ENCODE results near the gene CFAP141.

The CFAP141 gene

DNA sequence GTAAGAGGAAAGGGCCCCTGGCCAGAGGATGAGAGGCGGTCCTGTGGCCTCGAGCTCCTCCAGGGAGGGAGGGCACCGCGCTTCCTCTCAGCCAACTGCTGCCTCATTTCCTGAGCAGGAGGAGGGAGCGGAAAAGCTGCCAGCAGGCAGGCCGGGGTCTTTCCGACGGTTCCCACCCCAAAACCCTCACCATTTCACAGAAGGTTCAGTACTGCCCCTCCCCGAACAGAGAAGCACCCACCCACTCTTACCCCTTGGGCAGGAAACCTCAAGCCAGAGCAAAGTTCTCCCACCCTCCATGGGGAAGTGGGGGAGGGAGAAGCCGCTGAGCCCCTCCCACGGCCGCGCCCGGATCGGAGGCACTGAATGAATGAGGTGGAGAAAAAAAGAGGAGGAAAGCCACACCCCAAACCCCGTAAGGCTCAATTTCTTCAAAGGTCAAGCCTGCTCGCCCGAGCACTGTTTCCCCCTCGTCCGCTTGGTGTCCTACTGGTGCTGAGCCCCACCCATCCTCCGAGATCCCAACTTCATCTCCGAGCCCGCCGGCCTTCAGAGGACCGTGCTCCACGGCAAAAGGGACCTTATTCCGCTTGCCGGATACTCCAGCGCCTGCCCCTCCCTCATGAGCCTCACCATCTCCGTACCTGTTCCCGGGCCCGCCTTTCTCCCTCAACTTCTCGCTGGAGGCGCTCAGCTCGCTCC is 23.6 kb downstream of the CFAP141 start:
- H3K9ac ChIP-seq (ENCODE audit: low read depth, low read length): peak overlapping the region; percentile 83
- no peaks in the 10 kb centered on the region for H3K27me3 ChIP-seq (ENCODE audit: insufficient read depth, low read length)
- H3K27ac ChIP-seq (ENCODE audit: low read depth, low read length): peak overlapping the region; percentile 79
- peaks cover 54% of the 10 kb centered on the region for H3K4me1 ChIP-seq (ENCODE audit: insufficient read depth, low read length)
- peak overlapping the region; percentile 97 for H3K4me3 ChIP-seq (ENCODE audit: low read length)
- no peaks in the 10 kb centered on the region for H3K9me3 ChIP-seq (ENCODE audit: insufficient read depth, low read depth, low read length)
- under 1% methylated on average over 35 of the region's 35 CpGs for WGBS
- peaks cover 24% of the 10 kb centered on the region for H3K36me3 ChIP-seq (ENCODE audit: insufficient read depth, low read length)

DNA sequence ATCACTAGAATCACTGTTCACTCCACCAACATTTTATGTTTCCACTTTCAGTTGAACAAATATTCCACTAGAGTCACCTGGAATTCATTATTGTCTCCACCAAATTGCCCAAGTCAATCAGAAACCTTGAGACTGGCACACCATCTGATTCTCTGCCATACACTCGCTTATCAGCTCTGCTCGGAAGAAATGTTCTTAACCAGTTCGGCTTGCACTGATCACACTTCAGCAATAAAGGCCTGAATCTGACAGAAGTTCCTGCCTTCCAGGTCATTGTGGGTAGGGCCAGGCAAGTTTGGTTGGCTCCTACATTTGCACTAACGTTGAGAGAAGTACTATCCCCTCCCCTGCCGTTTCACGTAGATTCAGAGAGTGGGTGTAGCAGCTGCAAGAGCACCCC is 24.2 kb downstream of the CFAP141 start:
- Histone ChIP-seq H3K9ac (ENCODE audit: low read depth, low read length) (peak overlapping the region; percentile 83), H3K4me3 (ENCODE audit: low read length) (peak overlapping the region; percentile 97), H3K36me3 (ENCODE audit: insufficient read depth, low read length) (peaks cover 29% of the 10 kb centered on the region), H3K9me3 (ENCODE audit: insufficient read depth, low read depth, low read length) (no peaks in the 10 kb centered on the region), H3K27ac (ENCODE audit: low read depth, low read length) (peak overlapping the region; percentile 79; the same call in 1 of the 2 replicates), H3K27me3 (ENCODE audit: insufficient read depth, low read length) (no peaks in the 10 kb centered on the region), H3K4me1 (ENCODE audit: insufficient read depth, low read length) (peaks cover 49% of the 10 kb centered on the region)
- 4% methylated on average over 6 of the region's 6 CpGs for WGBS

DNA sequence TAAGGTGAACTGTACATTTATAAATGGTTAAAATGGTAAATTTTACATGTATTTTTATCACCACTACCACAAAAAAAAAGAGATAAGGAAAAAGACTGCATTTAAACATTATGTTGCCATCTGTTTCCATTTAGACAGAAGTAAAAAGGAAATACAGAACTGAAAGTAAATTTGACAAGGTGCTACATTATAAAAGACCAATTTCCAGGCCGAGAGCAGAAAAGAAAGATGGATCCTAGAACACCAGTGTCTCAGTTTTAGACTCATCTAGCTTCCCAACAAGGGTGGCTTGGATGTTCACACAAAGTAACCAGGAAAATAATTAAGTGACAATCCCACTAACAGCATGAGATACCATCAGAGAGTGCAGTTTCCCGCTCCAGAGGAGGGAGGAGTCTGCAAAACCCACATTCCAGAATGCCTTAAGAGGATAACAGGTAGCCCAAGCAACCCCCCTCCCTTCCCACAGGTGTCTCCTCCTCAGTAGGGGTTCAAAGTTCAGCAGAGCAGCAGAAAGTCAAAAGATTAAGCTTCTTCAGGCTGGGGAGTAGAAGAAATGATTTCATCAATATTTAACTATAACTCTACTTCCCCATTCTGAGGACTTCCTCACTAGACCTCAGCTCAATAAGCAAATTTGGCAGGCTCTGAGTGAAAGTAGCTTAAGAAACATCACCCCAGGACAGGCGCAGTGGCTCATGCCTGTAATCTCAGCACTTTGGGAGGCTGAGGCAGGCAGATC is 26.0 kb downstream of the CFAP141 start:
- Histone ChIP-seq H3K4me1 (ENCODE audit: insufficient read depth, low read length) (peaks cover 34% of the 10 kb centered on the region), H3K27ac (ENCODE audit: low read depth, low read length) (peak overlapping the region; percentile 27; the same call in 1 of the 2 replicates), H3K9ac (ENCODE audit: low read depth, low read length) (no peak overlapping the region), H3K36me3 (ENCODE audit: insufficient read depth, low read length) (peaks cover 47% of the 10 kb centered on the region), H3K27me3 (ENCODE audit: insufficient read depth, low read length) (no peaks in the 10 kb centered on the region), H3K4me3 (ENCODE audit: low read length) (peak overlapping the region; percentile 97), H3K9me3 (ENCODE audit: insufficient read depth, low read depth, low read length) (no peaks in the 10 kb centered on the region)
- WGBS: 74% methylated on average over 3 of the region's 3 CpGs

DNA sequence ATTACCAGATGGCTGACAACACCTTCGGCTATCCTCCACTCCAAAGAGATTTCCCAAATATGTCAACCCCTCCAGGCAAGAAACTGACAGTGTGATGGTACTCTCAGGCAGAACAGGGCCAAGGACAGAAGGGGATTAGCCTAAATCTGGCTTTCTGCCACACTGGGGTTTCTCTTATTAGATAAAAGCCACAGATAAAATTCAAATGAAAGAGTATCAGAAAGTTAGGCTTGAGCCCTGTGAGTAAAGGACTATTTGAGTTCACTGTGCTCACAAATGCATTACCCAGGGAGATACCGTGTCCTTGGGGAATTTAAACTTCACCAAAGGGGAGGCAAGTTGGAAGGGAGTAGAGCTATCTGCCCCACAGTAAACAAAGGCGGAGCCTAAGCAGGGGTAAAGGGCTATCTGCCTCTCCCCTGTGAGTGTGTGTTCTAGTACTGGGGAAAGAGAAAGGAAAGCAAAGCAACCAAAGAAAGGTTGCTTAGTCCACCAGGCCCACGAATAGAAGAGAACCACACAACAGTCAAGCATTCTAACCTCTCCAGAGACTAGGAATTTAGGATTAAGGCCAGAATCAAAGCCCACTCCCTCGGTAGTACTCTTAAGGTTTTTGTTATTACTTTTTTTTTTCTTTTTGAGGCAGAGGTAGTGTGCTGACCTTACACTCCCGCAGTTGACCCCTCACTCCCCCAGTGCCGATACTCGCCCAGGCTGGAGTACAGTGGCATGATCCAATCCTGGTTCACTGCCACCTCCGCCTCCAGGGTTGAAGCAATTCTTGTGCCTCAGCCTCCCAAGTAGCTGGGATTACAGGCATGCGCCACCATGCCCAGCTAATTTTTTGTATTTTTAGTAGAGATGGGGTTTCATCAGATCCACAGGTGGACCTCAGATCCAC is 27.0 kb downstream of the CFAP141 start:
- WGBS: 86% methylated on average over 8 of the region's 10 CpGs
- Histone ChIP-seq H3K9ac (ENCODE audit: low read depth, low read length) (no peak overlapping the region), H3K4me3 (ENCODE audit: low read length) (peak overlapping the region; percentile 16), H3K4me1 (ENCODE audit: insufficient read depth, low read length) (peaks cover 34% of the 10 kb centered on the region), H3K9me3 (ENCODE audit: insufficient read depth, low read depth, low read length) (no peaks in the 10 kb centered on the region), H3K36me3 (ENCODE audit: insufficient read depth, low read length) (peaks cover 54% of the 10 kb centered on the region), H3K27ac (ENCODE audit: low read depth, low read length) (peak overlapping the region; percentile 27; the same call in 1 of the 2 replicates), H3K27me3 (ENCODE audit: insufficient read depth, low read length) (no peaks in the 10 kb centered on the region)

DNA sequence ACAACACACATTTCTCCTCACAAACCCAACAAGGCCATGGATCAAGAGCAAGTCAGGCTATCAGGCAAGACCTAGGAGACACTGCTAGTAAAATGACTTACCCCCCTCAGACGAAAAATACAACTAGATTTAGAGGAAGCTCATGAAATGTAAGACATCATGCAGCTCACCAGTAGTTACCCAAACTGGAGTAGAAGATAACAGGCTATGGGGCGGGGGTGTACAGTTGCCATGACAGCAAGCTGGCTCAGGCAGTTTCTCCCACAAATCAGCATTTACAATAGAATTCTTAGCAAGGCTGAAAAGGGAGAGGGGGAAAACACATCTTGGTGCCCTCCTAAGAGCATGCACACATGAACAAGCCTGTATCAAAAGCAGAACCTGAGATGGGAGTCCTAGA is 28.1 kb downstream of the CFAP141 start:
- Histone ChIP-seq H3K9me3 (ENCODE audit: insufficient read depth, low read depth, low read length) (no peaks in the 10 kb centered on the region), H3K4me3 (ENCODE audit: low read length) (no peak overlapping the region), H3K27ac (ENCODE audit: low read depth, low read length) (no peak overlapping the region), H3K36me3 (ENCODE audit: insufficient read depth, low read length) (peaks cover 61% of the 10 kb centered on the region), H3K4me1 (ENCODE audit: insufficient read depth, low read length) (peaks cover 34% of the 10 kb centered on the region), H3K27me3 (ENCODE audit: insufficient read depth, low read length) (no peaks in the 10 kb centered on the region), H3K9ac (ENCODE audit: low read depth, low read length) (no peak overlapping the region)
- WGBS: 96% methylated on average over 2 of the region's 2 CpGs

DNA sequence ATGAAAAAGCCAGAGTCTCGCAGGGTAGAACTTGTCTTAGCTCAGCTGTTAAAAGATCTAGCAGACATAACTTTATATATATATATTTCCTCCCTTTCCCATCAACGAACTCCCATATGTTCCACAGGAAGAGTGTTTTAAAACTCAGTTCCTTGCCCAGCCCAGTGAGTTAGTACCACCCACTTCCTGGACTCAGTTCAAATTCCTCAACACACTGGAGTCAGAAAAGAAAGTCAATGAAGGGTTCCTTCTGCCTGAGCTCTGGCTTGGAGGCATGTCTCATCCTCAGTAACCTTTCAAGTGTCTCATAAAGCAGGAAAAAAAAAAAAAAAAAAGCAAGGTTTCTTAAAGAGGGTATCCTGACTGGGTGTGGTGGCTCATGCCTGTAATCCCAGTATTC is 29.8 kb downstream of the CFAP141 start:
- H3K36me3 ChIP-seq (ENCODE audit: insufficient read depth, low read length): peaks cover 78% of the 10 kb centered on the region
- 94% methylated on average over 2 of the region's 2 CpGs for WGBS
- H3K4me3 ChIP-seq (ENCODE audit: low read length): no peak overlapping the region
- no peaks in the 10 kb centered on the region for H3K27me3 ChIP-seq (ENCODE audit: insufficient read depth, low read length)
- H3K27ac ChIP-seq (ENCODE audit: low read depth, low read length): no peak overlapping the region
- H3K9me3 ChIP-seq (ENCODE audit: insufficient read depth, low read depth, low read length): no peaks in the 10 kb centered on the region
- peaks cover 32% of the 10 kb centered on the region for H3K4me1 ChIP-seq (ENCODE audit: insufficient read depth, low read length)
- no peak overlapping the region for H3K9ac ChIP-seq (ENCODE audit: low read depth, low read length)

DNA sequence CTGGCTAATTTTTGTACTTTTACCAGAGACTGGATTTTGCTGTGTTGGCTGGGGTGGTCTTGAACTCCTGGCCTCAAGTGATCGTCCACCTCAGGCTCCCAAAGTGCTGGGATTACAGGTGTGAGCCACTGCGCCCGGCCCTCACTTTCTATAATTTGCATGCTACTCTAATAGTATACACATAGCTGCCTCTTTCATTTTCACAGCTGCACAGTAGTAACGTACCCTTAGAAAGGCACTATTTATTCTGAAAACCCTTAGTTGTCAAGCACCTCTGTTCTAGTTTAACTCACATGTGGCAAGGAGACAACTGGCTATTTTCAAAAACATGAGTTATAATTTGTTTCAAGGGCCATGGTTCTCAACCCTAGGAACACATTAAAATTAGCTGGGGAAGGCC is 31.5 kb downstream of the CFAP141 start:
- Histone ChIP-seq H3K4me3 (ENCODE audit: low read length) (no peak overlapping the region), H3K27me3 (ENCODE audit: insufficient read depth, low read length) (no peaks in the 10 kb centered on the region), H3K27ac (ENCODE audit: low read depth, low read length) (no peak overlapping the region), H3K9me3 (ENCODE audit: insufficient read depth, low read depth, low read length) (no peaks in the 10 kb centered on the region), H3K4me1 (ENCODE audit: insufficient read depth, low read length) (peaks cover 17% of the 10 kb centered on the region), H3K36me3 (ENCODE audit: insufficient read depth, low read length) (peaks cover 89% of the 10 kb centered on the region), H3K9ac (ENCODE audit: low read depth, low read length) (no peak overlapping the region)
- 92% methylated on average over 4 of the region's 4 CpGs for WGBS

DNA sequence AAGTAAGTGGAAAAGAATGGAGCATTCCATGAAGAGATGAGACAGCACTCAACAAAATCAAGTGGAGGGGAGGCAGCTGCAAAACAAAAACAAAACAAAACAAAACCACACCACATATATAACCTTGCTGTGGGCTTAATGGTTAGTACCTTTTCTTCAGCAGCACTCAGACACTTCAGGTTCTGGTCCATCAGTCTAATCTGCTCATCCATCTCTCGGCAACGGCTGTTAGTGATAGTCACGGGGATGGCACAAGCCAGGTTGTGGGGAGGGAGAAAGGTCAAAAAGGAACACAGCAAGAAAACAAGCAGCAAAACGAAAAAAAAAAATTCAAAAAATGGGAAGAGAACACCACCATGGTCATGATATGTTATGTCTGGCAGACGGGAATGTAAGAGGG is 34.3 kb downstream of the CFAP141 start:
- Histone ChIP-seq H3K9ac (ENCODE audit: low read depth, low read length) (no peak overlapping the region), H3K36me3 (ENCODE audit: insufficient read depth, low read length) (peaks cover 92% of the 10 kb centered on the region), H3K27ac (ENCODE audit: low read depth, low read length) (no peak overlapping the region), H3K4me1 (ENCODE audit: insufficient read depth, low read length) (no peaks in the 10 kb centered on the region), H3K27me3 (ENCODE audit: insufficient read depth, low read length) (no peaks in the 10 kb centered on the region), H3K4me3 (ENCODE audit: low read length) (no peak overlapping the region), H3K9me3 (ENCODE audit: insufficient read depth, low read depth, low read length) (no peaks in the 10 kb centered on the region)
- WGBS: 97% methylated on average over 5 of the region's 5 CpGs

DNA sequence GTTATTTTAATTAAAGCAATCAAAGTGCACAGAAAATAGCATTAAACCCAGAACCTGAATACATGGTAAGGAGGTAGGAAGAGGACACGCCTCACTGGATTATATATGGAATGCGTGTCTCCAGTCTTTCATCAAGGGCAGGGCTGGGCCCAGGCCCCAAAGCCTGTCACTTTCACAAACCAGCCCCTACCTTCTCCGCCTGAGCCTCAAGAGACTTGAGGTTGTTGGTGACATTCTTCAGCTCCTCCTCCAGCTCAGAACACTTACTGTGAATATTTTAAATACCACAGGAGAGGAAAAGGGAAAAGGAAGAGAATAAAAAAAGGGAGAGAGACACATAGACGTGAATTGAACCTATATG is 34.9 kb downstream of the CFAP141 start:
- no peaks in the 10 kb centered on the region for H3K27me3 ChIP-seq (ENCODE audit: insufficient read depth, low read length)
- WGBS: 95% methylated on average over 4 of the region's 4 CpGs
- no peak overlapping the region for H3K9ac ChIP-seq (ENCODE audit: low read depth, low read length)
- H3K9me3 ChIP-seq (ENCODE audit: insufficient read depth, low read depth, low read length): no peaks in the 10 kb centered on the region
- no peak overlapping the region for H3K27ac ChIP-seq (ENCODE audit: low read depth, low read length)
- peaks cover 92% of the 10 kb centered on the region for H3K36me3 ChIP-seq (ENCODE audit: insufficient read depth, low read length)
- no peaks in the 10 kb centered on the region for H3K4me1 ChIP-seq (ENCODE audit: insufficient read depth, low read length)
- no peak overlapping the region for H3K4me3 ChIP-seq (ENCODE audit: low read length)

DNA sequence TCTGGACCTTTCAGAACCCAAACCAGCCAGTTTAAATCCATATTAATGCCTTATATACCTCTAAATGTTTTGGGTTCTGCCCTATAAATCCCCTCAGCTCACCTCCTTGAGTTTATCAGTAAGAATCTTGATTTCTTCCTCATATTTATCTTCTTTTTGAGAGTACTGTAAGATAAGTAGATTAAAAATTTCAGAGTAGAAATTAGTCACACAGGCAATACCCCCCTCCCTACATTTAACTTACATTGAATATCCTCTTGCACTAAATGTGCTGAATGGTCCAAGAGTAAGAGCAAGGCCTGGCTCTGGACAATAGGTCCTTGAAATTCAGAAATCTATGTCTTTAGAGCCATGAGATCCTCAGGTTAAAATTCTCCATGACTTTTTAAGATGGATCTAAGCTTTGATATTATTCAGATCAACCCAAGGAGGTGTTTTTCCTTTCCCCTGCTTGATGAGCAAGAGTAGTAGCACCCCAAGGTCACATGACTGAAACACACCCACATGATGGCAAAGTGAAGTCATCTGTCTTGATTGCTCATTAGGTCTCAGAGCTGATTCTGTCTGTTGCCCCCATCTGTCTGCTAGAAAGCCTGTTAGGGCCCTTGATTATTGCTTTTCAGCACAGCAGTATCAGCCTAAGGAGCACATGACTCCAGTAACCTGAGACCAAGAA is 35.4 kb downstream of the CFAP141 start:
- Histone ChIP-seq H3K9me3 (ENCODE audit: insufficient read depth, low read depth, low read length) (no peaks in the 10 kb centered on the region), H3K9ac (ENCODE audit: low read depth, low read length) (no peak overlapping the region), H3K27me3 (ENCODE audit: insufficient read depth, low read length) (no peaks in the 10 kb centered on the region), H3K4me1 (ENCODE audit: insufficient read depth, low read length) (no peaks in the 10 kb centered on the region), H3K4me3 (ENCODE audit: low read length) (no peak overlapping the region), H3K27ac (ENCODE audit: low read depth, low read length) (no peak overlapping the region), H3K36me3 (ENCODE audit: insufficient read depth, low read length) (peaks cover 92% of the 10 kb centered on the region)

All from HUES64 (cell line).